PC-3 (cell line): ENCODE results near the gene COL2A1.

Experiments
- EZH2 ChIP-seq: fragments of 300-600 bp; sonication (generic); IDR thresholded peaks from one replicate; pipeline ENCODE4 v1.6.1; 2017; ENCODE audit warnings: antibody characterized with exemption, mild to moderate bottlenecking, low read length; ENCODE audit not compliant: unreplicated experiment
- EZH2phosphoT487 ChIP-seq: fragments of 300-600 bp; sonication (generic); IDR thresholded peaks from 2 replicates; pipeline ENCODE4 v1.6.1; 2018; ENCODE audit warnings: mild to moderate bottlenecking, antibody characterized with exemption, low read length, borderline replicate concordance
- TF ChIP-seq, protein P1 (sequence below): fragments of 300-600 bp; sonication (generic); conservative IDR thresholded peaks from 2 replicates; pipeline ENCODE4 v1.5.1; 2017; ENCODE audit warnings: antibody characterized with exemption, low read depth, mild to moderate bottlenecking, low read length

DNA sequence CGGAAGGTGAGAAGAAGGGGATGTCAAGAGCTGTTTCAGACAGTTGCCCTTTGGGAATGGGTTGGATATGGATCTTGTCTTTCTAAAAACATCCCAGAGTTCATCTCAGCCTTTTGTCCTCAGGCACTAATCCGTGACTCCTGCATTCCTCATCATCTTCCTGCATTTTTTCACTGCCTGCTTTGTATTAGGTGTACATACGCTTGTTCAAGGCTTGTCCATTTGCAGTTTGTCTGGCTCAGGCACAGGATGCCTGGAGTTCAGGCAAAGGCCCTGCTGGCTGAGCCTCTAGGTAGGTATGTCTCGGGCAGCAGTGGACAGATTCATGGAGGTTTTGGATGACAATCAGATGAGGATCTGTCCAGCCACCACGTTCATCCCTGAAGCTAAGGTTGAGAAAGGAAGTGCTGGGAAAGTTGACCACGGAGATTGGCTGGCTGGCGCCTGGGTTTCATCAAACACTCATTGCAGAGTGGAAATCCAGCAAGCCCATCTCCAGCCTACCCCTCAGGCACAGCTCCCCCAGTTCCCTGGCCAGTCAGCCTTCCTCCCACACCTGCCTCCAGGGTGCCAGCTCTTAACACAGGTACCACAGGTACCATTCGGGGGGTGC, 53.3 kb downstream of the COL2A1 start:
- TF ChIP-seq, protein P1, sequence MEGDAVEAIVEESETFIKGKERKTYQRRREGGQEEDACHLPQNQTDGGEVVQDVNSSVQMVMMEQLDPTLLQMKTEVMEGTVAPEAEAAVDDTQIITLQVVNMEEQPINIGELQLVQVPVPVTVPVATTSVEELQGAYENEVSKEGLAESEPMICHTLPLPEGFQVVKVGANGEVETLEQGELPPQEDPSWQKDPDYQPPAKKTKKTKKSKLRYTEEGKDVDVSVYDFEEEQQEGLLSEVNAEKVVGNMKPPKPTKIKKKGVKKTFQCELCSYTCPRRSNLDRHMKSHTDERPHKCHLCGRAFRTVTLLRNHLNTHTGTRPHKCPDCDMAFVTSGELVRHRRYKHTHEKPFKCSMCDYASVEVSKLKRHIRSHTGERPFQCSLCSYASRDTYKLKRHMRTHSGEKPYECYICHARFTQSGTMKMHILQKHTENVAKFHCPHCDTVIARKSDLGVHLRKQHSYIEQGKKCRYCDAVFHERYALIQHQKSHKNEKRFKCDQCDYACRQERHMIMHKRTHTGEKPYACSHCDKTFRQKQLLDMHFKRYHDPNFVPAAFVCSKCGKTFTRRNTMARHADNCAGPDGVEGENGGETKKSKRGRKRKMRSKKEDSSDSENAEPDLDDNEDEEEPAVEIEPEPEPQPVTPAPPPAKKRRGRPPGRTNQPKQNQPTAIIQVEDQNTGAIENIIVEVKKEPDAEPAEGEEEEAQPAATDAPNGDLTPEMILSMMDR: no peak
- TF ChIP-seq EZH2 (no peak), EZH2phosphoT487 (no peak)
